Fibroblast of peridontal ligament (primary cell): ENCODE measurements around the gene GNAT3.
A peak's percentile ranks its signal among the peaks of the same experiment; 100 is the strongest.

Experiments
- DNase-seq: peaks from one replicate; pipeline ENCODE4 v3.0.0-alpha.2; 2010; ENCODE audit errors: extremely low read depth

Gene GNAT3

DNA sequence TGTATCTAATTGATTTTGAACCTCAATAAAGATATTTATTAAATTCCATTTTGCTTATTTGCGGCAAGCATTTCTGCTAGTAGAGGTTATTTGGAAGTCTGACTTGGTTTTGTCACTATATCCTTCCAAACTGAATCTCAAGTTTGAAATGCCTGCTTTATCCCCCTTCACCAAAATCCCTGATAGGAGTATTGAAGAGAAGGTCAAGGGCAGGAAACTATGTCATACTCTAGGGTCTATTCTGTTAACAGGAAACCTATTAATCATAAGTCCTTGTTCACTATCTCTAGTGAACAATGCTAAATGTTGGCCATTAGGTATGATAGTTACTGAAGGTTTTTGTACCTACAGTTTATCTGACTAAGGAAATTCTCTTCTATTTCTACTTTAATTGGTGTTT is 11.5 kb downstream of the GNAT3 start:
- no peak for DNase-seq

DNA sequence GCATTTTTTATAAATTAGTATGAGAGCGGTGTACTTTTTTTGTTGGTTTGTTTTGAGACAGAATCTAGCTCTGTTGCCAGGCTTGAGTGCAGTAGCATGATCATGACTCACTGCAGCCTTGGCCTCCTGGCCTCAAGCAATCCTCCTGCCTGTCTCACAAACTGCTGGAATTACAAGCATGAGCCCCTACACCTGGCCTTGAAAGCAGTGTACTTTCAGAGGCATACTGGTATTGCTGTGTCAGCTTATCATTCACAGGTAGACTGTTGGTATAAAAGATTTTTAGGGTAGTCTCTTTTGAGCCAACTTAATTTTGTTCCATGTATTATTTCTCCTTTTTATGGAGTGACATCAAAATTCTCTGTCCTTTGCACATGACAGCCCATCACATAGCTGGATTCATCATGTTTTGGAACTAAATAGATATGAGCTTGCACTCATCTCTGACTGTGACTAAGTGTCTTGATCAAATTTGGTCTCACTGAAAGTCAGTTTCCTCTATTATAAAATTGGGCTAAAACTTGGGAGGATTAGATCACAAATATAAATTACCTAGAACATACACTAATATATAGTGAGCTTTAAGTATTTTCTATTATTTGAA is 12.4 kb downstream of the GNAT3 start:
- peak; percentile 92 for DNase-seq

- DNase-seq: peak; percentile 19
Measured at GRCh38 chr7:80498481-80499349, 13.1 kb downstream of the GNAT3 start.

DNA sequence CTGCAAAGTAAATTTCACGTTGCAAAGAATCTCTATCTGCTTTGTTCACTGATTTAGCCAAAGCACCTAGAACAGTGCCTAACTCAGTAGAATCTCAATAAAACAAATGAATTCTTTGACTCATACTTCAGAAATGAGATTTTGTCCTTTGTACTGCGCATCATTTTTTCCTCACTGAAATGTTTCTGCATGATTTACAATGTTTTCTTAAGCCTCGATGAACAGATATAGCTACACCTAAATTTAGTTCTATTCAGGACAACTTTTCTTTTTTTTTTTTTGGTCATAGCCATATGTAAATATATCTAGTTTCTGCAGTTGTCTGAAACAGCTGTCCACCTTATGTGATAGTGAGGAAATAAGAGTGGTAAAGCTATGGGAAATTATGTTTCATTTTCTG is 15.3 kb downstream of the GNAT3 start:
- DNase-seq: peak; percentile 14

DNA sequence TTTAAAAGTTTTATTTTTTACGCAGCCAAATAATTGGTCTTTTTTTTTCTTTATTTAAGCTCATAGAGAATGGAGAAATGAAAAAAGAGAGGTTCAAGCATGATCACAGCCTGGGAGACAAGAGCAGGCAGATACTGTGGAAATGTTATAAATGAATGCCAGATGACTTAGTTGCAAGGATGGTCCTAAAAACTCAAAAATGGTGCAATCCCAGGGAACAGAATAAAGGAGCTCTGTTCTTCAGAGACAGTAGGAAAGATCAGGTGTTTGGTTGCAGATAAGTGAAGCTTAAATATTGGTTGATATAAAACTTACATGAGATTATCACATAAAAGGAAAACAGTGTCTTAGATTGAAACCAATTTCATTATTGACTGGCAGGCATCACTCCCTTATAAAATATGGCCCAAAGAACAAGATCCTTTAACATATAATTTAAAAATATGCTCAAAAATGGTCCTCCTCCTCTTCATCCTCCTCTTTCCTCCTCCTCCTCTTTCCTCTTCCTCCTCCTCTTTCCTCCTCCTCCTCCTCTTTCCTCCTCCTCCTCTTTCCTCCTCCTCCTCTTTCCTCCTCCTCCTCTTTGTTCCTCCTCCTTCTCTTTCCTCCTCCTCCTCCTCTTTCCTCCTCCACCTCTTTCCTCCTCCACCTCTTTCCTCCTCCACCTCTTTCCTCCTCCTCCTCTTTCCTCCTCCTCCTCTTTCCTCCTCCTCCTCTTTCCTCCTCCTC is 18.6 kb downstream of the GNAT3 start:
- DNase-seq: peak; percentile 44

GRCh38 chr7:80491462-80491861 is 20.4 kb downstream of the GNAT3 start:
- no peak for DNase-seq

- DNase-seq: peak; percentile 38
Measured at GRCh38 chr7:80488851-80489370, 23.0 kb downstream of the GNAT3 start.

DNA sequence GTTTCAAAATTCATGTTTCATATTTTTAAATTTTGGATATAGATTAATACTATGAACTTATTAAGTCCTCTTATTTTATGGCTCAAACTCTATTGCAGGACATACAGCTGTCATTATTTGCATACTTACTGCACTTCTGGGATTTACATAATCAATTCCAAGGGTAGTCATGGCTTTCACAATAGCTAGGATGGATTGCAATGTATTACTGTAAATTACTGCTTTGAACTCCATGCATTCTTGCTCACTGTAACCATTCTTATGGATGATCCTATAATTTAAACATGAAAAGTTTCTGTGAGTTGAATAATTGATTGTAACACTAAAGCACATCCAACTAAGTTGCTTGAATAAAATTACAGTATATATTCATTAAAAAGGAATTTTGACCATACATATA is 23.5 kb downstream of the GNAT3 start:
- DNase-seq: peak; percentile 85

- DNase-seq: no peak
Measured at GRCh38 chr7:80485721-80486120, 26.1 kb downstream of the GNAT3 start.

DNA sequence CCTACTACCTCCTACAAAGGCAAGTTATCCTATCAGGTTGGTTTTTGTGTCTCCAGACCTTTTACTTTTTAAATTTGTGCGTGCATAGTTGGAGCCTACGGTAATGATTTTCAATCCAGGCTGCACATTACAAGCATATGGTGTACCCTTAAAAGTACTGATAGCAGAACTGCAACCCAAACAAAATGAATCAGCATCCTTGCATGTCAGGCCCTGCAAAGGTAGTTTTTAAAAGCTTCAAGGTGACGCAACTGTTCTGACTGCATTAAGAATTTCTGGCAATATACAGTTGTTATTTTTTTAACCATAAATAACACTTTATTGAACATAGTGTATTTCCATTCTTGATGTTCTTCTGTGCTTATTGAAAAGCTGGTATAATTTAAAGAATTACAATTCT is 28.9 kb downstream of the GNAT3 start:
- DNase-seq: no peak

DNA sequence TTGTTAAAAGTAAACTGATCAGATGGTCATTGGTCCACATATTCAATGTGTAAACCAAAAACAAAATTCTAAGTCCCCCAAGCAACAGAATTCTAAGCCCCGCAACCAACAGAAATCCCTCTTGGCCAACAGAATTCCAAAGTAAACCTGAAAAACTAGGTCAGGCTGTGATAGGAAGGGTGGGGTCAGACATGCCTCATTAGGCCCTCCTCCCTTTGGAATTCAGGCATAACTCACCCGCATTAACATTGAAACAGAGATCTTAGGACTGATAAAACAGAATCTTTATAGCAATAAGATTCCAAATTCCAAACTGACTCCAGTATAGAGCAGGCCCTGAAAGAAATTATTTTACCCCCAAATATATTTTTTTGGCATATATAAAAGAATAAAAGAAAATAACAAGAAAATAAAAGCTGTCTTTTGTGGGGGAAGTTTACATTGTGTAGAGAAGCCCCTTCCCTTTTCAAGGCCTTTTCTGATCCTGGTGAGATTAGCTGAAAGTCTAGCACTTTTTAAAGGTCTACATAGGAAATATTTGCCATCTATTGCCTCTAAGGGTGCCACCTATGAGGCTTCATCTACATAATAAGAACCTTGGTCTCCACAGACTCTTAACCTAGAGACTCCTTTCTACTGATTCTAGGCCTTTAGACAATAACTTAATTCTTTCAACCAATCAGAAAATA is 30.5 kb downstream of the GNAT3 start:
- no peak for DNase-seq

- DNase-seq: no peak
Measured at GRCh38 chr7:80480566-80480965, 31.3 kb downstream of the GNAT3 start.

- DNase-seq: peak; percentile 56
Measured at GRCh38 chr7:80478683-80479082, 33.2 kb downstream of the GNAT3 start.

- DNase-seq: no peak
Measured at GRCh38 chr7:80476035-80476434, 35.8 kb downstream of the GNAT3 start.

DNA sequence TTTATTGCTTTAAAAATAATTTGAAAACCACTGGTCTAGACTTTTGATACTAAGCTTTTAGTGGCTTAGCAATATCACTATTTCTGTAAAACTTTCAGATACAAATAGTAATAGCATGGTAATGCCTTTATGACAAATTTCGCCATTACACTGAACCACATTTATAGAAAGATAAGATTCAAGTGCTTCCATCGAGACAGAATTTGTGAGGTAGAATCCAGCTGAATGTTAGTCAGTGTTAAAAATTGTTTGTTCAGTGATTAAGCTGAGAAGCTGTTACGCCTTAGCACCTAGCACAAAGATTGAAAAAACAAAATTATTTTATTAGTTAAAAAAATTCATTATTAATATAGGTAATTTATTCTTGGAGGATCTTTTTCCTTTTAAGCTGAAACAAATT is 36.5 kb downstream of the GNAT3 start:
- DNase-seq: no peak

GRCh38 chr7:80473751-80474150 is 38.1 kb downstream of the GNAT3 start:
- no peak for DNase-seq

- no peak for DNase-seq
Measured at GRCh38 chr7:80472491-80473200, 39.2 kb downstream of the GNAT3 start.

- peak; percentile 60 for DNase-seq
Measured at GRCh38 chr7:80468931-80469714, 42.7 kb downstream of the GNAT3 start.

DNA sequence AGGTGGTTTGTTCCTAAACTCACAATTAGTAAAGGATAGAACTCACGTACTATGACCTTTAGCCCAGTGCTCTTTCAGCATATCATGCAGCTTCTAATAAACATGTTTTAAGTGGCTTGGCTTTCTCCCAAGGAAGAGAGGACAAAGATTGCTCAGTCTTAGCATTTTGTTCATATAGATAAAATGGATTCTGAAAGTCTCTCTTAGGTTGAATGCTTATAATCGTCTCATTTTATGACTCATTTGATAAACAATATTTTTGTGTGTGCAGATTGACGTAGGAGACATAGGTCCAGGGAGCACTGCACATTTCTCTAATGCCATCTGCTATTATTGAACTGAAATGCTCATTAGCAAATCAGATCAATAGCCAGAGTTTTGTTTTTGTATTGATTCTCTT is 44.8 kb downstream of the GNAT3 start:
- DNase-seq: peak; percentile 53

- DNase-seq: no peak
Measured at GRCh38 chr7:80466636-80467035, 45.2 kb downstream of the GNAT3 start.
